SIG-M5 treated with dmso at 0.1 percent for 504 hours (cell line): ENCODE measurements around the gene MYO1H.

Experiments
- DNase-seq: peaks from one replicate; lab custom pipeline; 2025; ENCODE audit not compliant: unreplicated experiment; lab: John Stamatoyannopoulos, UW

Gene MYO1H

GRCh38 chr12:109489016-109489954, 141.6 kb downstream of the MYO1H start:
- no peak for DNase-seq

- DNase-seq: no peak
These were observed 142.4 kb downstream of the MYO1H start for GRCh38 chr12:109489955-109490565.

GRCh38 chr12:109491671-109492070, 144.0 kb downstream of the MYO1H start:
- DNase-seq: no peak

- no peak for DNase-seq
These were observed 144.7 kb downstream of the MYO1H start for GRCh38 chr12:109492371-109492770.

- DNase-seq: no peak
These were observed 145.4 kb downstream of the MYO1H start for GRCh38 chr12:109493090-109493489.

- no peak for DNase-seq
These were observed 146.2 kb downstream of the MYO1H start for GRCh38 chr12:109493938-109494337.

- DNase-seq: no peak
These were observed 146.7 kb downstream of the MYO1H start for GRCh38 chr12:109494348-109494881.

GRCh38 chr12:109495012-109495411, 147.3 kb downstream of the MYO1H start:
- no peak for DNase-seq

GRCh38 chr12:109496306-109496705, 148.6 kb downstream of the MYO1H start:
- no peak for DNase-seq

- no peak for DNase-seq
These were observed 150.0 kb downstream of the MYO1H start for GRCh38 chr12:109497675-109498074.
